Measurements from ENCODE around the gene IDH2.

- TF ChIP-seq CTCF (conservative IDR thresholded peaks at IDR 0.05; ENCODE audit: low read depth, low read length) = no peak
- TF ChIP-seq EZH2phosphoT487 (IDR thresholded peaks at IDR 0.05; ENCODE audit: borderline replicate concordance, low read length) = no peak
Observed at GRCh38 chr15:90060797-90061196, 41.5 kb downstream of the IDH2 start.
